Vagina (tissue), 2 donors: ENCODE data around the gene HAUS2.

ENCODE experiments used
- CTCF ChIP-seq, 3 experiments: fragments of 450-650 bp in 2 of 3; fragments of 200-600 bp in 1 of 3; sonication (generic) in 1 of 3; IDR thresholded peaks; one replicate each; pipeline ENCODE4 v1.5.1; 2017 to 2019; ENCODE audit warnings: antibody characterized with exemption in 3 of 3, mild to moderate bottlenecking in 2 of 3, moderate library complexity in 2 of 3
- POLR2A ChIP-seq, 2 donors: fragments of 450-650 bp; IDR thresholded peaks; one replicate each; pipeline ENCODE4 v1.6.1; 2017; ENCODE audit warnings: antibody characterized with exemption in 2 of 2, mild to moderate bottlenecking in 2 of 2, moderate library complexity in 2 of 2
- POLR2AphosphoS5 ChIP-seq, 2 donors: sonication (generic); formaldehyde crosslinking; IDR thresholded peaks; one replicate each; pipeline ENCODE4 v1.9.0; 2017; ENCODE audit warnings: antibody characterized with exemption in 2 of 2, mild to moderate bottlenecking in 2 of 2, low read depth in 1 of 2; ENCODE audit not compliant: insufficient read depth in 1 of 2

DNA sequence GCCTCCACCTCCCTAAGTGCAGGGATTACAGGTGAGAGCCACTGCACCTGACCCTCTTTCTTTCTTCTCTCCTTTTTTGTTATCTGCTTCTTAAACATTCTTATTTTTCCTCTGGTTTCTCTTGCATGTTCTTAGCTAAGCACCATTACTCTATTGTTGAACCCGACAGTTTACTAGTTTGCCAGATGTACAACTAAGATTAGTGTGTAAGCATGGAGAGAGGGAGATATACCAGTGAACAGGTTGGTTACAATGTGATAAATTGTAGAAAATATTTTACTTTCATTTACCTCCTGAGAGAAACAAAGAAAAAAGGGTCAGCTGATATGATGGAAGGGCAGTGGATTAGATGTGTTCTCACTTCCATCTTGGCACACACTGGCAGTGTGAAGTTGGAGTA is 4.9 kb downstream of the HAUS2 start:
- TF ChIP-seq CTCF (IDR thresholded peaks at IDR 0.05) (no peak), POLR2A (IDR thresholded peaks at IDR 0.05) (no peak), POLR2AphosphoS5 (IDR thresholded peaks at IDR 0.05; ENCODE audit: insufficient read depth in 1 of 2, low read depth in 1 of 2) (no peak)
